ENCODE measurements around the gene USP49.

Gene USP49

DNA sequence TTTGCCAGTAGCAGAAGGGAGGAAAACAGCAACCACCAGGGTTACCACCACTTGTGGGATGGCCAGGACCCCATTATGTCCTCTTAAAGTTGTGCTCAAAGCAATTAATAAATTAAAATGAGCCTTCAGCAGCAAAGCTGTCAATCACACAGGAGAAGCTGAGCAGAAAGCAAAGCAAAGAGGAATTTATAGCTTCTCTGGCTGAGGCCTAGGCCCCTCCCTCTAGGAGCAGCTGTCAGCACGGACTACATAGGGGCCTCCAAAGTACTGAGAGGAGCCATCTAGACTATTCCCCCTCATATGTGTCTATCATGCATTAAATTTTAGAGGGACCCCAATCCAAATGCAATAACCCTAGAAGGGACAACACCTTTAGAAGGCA is 40.0 kb upstream of the USP49 start:
- ChIA-PET POLR2A (interaction anchor here (1.8 to 3.2 kb wide), 2 partner anchors 14 to 28 kb away, joined by 5 to 20 read pairs; partner anchors contain the start of genes BYSL and MED20), CTCF (interaction anchor here (0.6 to 13.4 kb wide), 13 partner anchors 9 to 982 kb away, joined by 3 to 160 read pairs (median 5); partner anchors contain the start of genes BYSL, MED20 and TOMM6)
- peaks cover 16% of the 10 kb centered on the region for H3K4me1 ChIP-seq (ENCODE audit: control insufficient read depth, insufficient read depth, low read length)
- H3K4me3 ChIP-seq (ENCODE audit: low read depth, low read length), result no peak overlapping the region
- TF ChIP-seq ZNF394 (tag by site-specific recombination; IDR thresholded peaks at IDR 0.05; ENCODE audit: borderline replicate concordance) (peak; percentile 62; the same call in 1 of the 2 replicates), TCF7L2 (IDR thresholded peaks at IDR 0.05; ENCODE audit: borderline replicate concordance, low read depth, low read length) (no peak)
- H3K36me3 ChIP-seq (ENCODE audit: control insufficient read depth in 2 of 2, insufficient read depth in 1 of 2, low read length in 2 of 2), result peaks cover 13 to 83% of the 10 kb centered on the region in 2 experiments
- no peaks in the 10 kb centered on the region for H3K9me3 ChIP-seq (ENCODE audit: control insufficient read depth, insufficient read depth, low read depth, low read length)
- H3K27ac ChIP-seq (ENCODE audit: extremely low read depth, low read depth, low read length), result no peak overlapping the region

- Histone ChIP-seq H3K9me3 (ENCODE audit: control insufficient read depth, insufficient read depth, low read depth, low read length) (no peaks in the 10 kb centered on the region), H3K4me3 (ENCODE audit: low read depth, low read length) (no peak overlapping the region), H3K27ac (ENCODE audit: extremely low read depth, low read depth, low read length) (no peak overlapping the region; the same call in 1 of the 2 replicates), H3K36me3 (ENCODE audit: control insufficient read depth in 2 of 2, insufficient read depth in 1 of 2, low read length in 2 of 2) (peaks cover 17 to 89% of the 10 kb centered on the region in 2 experiments), H3K4me1 (ENCODE audit: control insufficient read depth, insufficient read depth, low read length) (peaks cover 11% of the 10 kb centered on the region)
- ChIA-PET POLR2A (interaction anchor here (1.7 to 3.2 kb wide), 3 partner anchors 7 to 29 kb away, joined by 5 to 20 read pairs (median 5); partner anchors contain the start of genes BYSL, CCND3 and MED20), CTCF (interaction anchor here (0.6 to 13.4 kb wide), 12 partner anchors 9 to 167 kb away, joined by 3 to 160 read pairs (median 6); partner anchors contain the start of genes BYSL, MED20, TAF8 and TOMM6)
- no peak for TF ChIP-seq ZNF174 (tag by site-specific recombination; IDR thresholded peaks at IDR 0.05)
- TF ChIP-seq, protein P1, sequence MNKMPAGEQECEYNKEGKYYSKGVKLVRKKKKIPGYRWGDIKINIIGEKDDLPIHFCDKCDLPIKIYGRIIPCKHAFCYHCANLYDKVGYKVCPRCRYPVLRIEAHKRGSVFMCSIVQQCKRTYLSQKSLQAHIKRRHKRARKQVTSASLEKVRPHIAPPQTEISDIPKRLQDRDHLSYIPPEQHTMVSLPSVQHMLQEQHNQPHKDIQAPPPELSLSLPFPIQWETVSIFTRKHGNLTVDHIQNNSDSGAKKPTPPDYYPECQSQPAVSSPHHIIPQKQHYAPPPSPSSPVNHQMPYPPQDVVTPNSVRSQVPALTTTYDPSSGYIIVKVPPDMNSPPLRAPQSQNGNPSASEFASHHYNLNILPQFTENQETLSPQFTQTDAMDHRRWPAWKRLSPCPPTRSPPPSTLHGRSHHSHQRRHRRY (tag by site-specific recombination; IDR thresholded peaks at IDR 0.05), result no peak
Observed at GRCh38 chr6:41934278-41935192, 39.4 kb upstream of the USP49 start.

GRCh38 chr6:41932378-41932777 is 37.2 kb upstream of the USP49 start:
- no peaks in the 10 kb centered on the region for H3K9me3 ChIP-seq (ENCODE audit: control insufficient read depth, insufficient read depth, low read depth, low read length)
- H3K4me1 ChIP-seq (ENCODE audit: control insufficient read depth, insufficient read depth, low read length), result no peaks in the 10 kb centered on the region
- H3K36me3 ChIP-seq (ENCODE audit: control insufficient read depth in 2 of 2, insufficient read depth in 1 of 2, low read length in 2 of 2), result peaks cover 32 to 97% of the 10 kb centered on the region in 2 experiments
- CTCF ChIA-PET, result interaction anchor here (1.3 to 13.4 kb wide), 5 partner anchors 7 to 282 kb away, joined by 3 to 160 read pairs (median 28); partner anchors contain the start of genes BYSL and MED20
- no peak overlapping the region for H3K4me3 ChIP-seq (ENCODE audit: low read depth, low read length)
- TF ChIP-seq ZNF175 (tag by site-specific recombination; IDR thresholded peaks at IDR 0.05) (no peak), ZNF561 (tag by site-specific recombination; IDR thresholded peaks at IDR 0.05; ENCODE audit: borderline replicate concordance) (no peak), ZNF777 (tag by site-specific recombination; IDR thresholded peaks at IDR 0.05; ENCODE audit: borderline replicate concordance) (no peak), SETDB1 (IDR thresholded peaks at IDR 0.05; ENCODE audit: insufficient read length, low read length) (no peak), GLI2 (tag by site-specific recombination; IDR thresholded peaks at IDR 0.05; ENCODE audit: borderline replicate concordance, low read depth) (no peak), ZNF501 (tag by site-specific recombination; IDR thresholded peaks at IDR 0.05) (no peak), ZNF24 (tag by site-specific recombination; IDR thresholded peaks at IDR 0.05) (no peak), ZNF174 (tag by site-specific recombination; IDR thresholded peaks at IDR 0.05) (no peak), ZNF837 (tag by site-specific recombination; IDR thresholded peaks at IDR 0.05) (no peak), ZNF239 (tag by site-specific recombination; IDR thresholded peaks at IDR 0.05) (no peak), ZNF48 (tag by site-specific recombination; IDR thresholded peaks at IDR 0.05) (no peak), MZF1 (tag by site-specific recombination; IDR thresholded peaks at IDR 0.05; ENCODE audit: borderline replicate concordance) (no peak), ZBTB44 (tag by site-specific recombination; IDR thresholded peaks at IDR 0.05) (no peak), REPIN1 (tag by site-specific recombination; IDR thresholded peaks at IDR 0.05; ENCODE audit: low read depth) (no peak), ZFHX2 (tag by site-specific recombination; conservative IDR thresholded peaks at IDR 0.05) (no peak), ZNF843 (tag by site-specific recombination; IDR thresholded peaks at IDR 0.05) (no peak), ZNF404 (tag by site-specific recombination; IDR thresholded peaks at IDR 0.05) (no peak), ZNF585B (tag by site-specific recombination; IDR thresholded peaks at IDR 0.05) (no peak), ZNF112 (tag by site-specific recombination; IDR thresholded peaks at IDR 0.05) (no peak)
- no peak overlapping the region for H3K27ac ChIP-seq (ENCODE audit: extremely low read depth, low read depth, low read length)
- POLR2A ChIA-PET, result interaction anchor here (1.2 to 1.7 kb wide), 3 partner anchors 8 to 11 kb away, joined by 5 to 7 read pairs (median 5); partner anchors contain the start of genes BYSL, CCND3 and MED20

All from HEK293 (cell line).